Esophagus squamous epithelium (tissue), 4 donors: ENCODE measurements around the gene TANC1.

Experiments
- CTCF ChIP-seq, 6 experiments: fragments of 450-650 bp in 4 of 6; fragments of 200-600 bp in 2 of 6; sonication (generic) in 2 of 6; IDR thresholded peaks; one replicate each; pipeline ENCODE4 v1.5.1; 2016 to 2019; ENCODE audit warnings: antibody characterized with exemption in 6 of 6, mild to moderate bottlenecking in 4 of 6, moderate library complexity in 4 of 6
- POLR2A ChIP-seq, 4 donors: fragments of 450-650 bp; IDR thresholded peaks; one replicate each; pipeline ENCODE4 v1.6.1; 2017; ENCODE audit warnings: antibody characterized with exemption in 4 of 4, mild to moderate bottlenecking in 4 of 4, moderate library complexity in 3 of 4

DNA sequence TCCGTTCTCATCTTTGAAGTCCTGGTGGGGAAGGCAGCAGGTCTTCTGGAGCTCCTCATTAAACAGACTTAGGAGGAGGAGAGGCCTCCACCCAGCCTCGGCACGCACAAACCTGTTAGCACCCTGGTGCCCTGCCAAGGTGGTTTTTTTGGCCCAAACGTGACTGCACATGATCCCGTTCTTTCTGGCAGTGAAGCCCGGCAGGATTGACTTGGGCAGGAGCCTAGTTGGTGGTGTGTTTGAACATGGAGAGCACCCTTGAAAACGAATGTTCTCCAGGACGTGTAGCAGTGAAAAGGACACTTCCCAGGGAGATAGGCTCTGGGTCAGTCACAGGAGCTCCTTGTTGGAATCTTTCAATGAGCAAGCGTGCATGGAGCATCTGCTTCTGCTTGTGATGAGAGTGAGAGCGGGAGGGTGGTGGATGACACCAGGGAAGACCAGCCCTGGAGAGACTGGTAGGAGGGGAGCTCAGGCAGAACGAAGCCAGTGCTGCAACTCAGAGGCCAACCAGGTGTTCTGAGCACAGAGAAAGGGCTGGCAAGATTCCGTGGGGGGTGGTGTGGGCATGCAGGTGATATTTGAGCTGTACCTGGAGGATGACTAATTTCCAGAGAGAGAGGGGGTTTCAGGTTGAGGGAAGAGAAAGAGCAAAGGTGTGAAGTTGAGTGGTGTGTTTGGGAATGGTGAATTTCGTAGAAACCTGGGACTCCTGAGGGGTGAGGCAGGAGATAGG, 73.8 kb downstream of the TANC1 start:
- TF ChIP-seq CTCF (IDR thresholded peaks at IDR 0.05) (no peak), POLR2A (IDR thresholded peaks at IDR 0.05) (no peak)
